ENCODE results near the gene SLAMF7. TPM values are rescaled to one million over a fixed set of nuclear protein-coding genes. Genes with fewer than 3 reads are reported as not detected.
"Not testable (repeated sequence)": the region's sequence is repeated elsewhere in the genome, so short reads cannot be mapped to it uniquely, and the experiment has no call there.

Gene SLAMF7
- total RNA-seq, 1 experiment from 2014 or later = 2.6 TPM

DNA sequence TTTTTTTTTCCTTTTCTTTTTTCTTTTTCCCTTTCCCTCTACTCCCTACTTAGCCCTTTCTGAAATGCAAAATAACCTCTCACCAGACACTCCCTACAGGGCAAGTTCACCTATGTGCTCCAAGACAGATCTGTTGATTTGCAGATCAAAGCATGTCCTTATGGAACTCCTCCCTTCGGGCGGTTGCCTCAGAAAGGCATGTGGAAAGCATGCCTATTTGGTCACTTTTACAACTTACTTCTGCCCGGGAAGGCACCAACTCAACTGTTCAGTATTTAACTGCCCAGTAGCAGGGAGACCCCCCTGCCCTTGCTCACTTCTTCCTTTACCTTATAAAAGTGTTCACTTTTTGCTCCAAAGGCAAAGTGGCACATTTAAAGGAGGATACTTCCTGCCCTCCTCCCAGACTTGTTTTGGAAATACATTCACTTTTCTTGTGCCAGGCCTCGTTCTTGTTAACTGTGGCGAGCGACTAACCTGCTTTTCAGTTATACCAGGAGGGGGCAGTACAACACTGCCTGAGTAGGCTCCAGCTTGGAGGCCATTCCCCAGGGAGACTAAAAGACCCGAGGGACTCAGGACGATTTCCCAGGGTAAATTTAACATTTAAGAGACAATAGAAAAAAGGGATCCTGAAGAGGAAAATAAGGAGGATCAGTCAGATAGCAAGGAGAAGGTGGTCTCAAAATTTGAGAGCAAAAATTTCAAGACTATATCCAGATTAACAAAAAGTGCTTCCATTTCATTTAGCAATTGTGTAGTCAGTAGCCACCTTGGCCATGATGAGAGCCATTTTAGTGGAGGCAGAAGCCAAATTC lies 12.3 kb upstream of the SLAMF7 start:
- TF ChIP-seq, protein P1, sequence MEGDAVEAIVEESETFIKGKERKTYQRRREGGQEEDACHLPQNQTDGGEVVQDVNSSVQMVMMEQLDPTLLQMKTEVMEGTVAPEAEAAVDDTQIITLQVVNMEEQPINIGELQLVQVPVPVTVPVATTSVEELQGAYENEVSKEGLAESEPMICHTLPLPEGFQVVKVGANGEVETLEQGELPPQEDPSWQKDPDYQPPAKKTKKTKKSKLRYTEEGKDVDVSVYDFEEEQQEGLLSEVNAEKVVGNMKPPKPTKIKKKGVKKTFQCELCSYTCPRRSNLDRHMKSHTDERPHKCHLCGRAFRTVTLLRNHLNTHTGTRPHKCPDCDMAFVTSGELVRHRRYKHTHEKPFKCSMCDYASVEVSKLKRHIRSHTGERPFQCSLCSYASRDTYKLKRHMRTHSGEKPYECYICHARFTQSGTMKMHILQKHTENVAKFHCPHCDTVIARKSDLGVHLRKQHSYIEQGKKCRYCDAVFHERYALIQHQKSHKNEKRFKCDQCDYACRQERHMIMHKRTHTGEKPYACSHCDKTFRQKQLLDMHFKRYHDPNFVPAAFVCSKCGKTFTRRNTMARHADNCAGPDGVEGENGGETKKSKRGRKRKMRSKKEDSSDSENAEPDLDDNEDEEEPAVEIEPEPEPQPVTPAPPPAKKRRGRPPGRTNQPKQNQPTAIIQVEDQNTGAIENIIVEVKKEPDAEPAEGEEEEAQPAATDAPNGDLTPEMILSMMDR (IDR thresholded peaks at IDR 0.05; ENCODE audit: unreplicated experiment) = peak; percentile 91
- DNase-seq = peak; percentile 78
- CTCF ChIA-PET = interaction anchor here (0.6 to 3.8 kb wide), 9 partner anchors 12 to 227 kb away, joined by 3 to 18 read pairs (median 4); partner anchors contain the start of genes ITLN2 and SLAMF7
- intact Hi-C loops (cut with micrococcal nuclease; ENCODE audit: unreplicated experiment) = loop anchor here (1.0 to 10.0 kb wide), 5 partner anchors 42 to 408 kb away; partner anchors contain the start of gene DEDD
- BruUV-seq (replicated peaks) = no TSS peak
- Mint-ChIP-seq H3K27me3 (ENCODE audit: unreplicated experiment) (peaks cover 16% of the 10 kb centered on the region), H3K36me3 (ENCODE audit: insufficient read depth, unreplicated experiment) (no peaks in the 10 kb centered on the region), H3K9me3 (ENCODE audit: low read depth, unreplicated experiment) (no peaks in the 10 kb centered on the region), H3K27ac (ENCODE audit: unreplicated experiment) (no peak overlapping the region), H3K4me3 (ENCODE audit: low read depth, unreplicated experiment) (no peak overlapping the region), H3K4me1 (ENCODE audit: low read depth, unreplicated experiment) (no peaks in the 10 kb centered on the region)

GRCh38 chr1:160727316-160727640 lies 11.8 kb upstream of the SLAMF7 start:
- Mint-ChIP-seq H3K27me3 (ENCODE audit: unreplicated experiment) (peaks cover 14% of the 10 kb centered on the region), H3K36me3 (ENCODE audit: insufficient read depth, unreplicated experiment) (no peaks in the 10 kb centered on the region), H3K9me3 (ENCODE audit: low read depth, unreplicated experiment) (no peaks in the 10 kb centered on the region), H3K27ac (ENCODE audit: unreplicated experiment) (no peak overlapping the region), H3K4me1 (ENCODE audit: low read depth, unreplicated experiment) (no peaks in the 10 kb centered on the region), H3K4me3 (ENCODE audit: low read depth, unreplicated experiment) (no peak overlapping the region)
- CTCF ChIA-PET = interaction anchor here (0.9 to 3.8 kb wide), 8 partner anchors 12 to 226 kb away, joined by 3 to 18 read pairs (median 5); partner anchors contain the start of genes ITLN2 and SLAMF7
- TF ChIP-seq, protein P1 (IDR thresholded peaks at IDR 0.05; ENCODE audit: unreplicated experiment) = no peak
- DNase-seq = no peak
- intact Hi-C loops (cut with micrococcal nuclease; ENCODE audit: unreplicated experiment) = loop anchor here (1.0 to 10.0 kb wide), 5 partner anchors 41 to 408 kb away; partner anchors contain the start of gene DEDD
- no TSS peak for BruUV-seq (replicated peaks)

GRCh38 chr1:160731564-160731963 lies 7.5 kb upstream of the SLAMF7 start:
- intact Hi-C loops (cut with micrococcal nuclease; ENCODE audit: unreplicated experiment); H3K4me1 Mint-ChIP-seq (ENCODE audit: low read depth, unreplicated experiment): not testable (repeated sequence)

DNA sequence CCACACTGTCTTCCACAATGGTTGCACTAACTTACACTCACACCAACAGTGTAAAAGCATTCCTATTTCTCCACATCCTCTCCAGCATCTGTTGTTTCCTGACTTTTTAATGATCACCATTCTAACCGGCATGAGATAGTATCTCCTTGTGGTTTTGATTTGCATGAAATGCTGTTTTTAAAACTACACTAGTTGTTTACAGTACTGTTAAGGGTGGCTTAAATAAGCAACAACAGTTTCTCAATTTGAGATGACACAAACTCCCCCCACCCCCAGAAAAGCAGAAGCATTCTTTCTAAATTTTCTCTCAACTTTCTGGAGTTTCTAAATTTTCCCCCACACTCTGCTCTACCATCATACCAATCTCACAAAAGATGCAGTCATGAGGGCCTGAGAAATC lies 7.1 kb upstream of the SLAMF7 start:
- intact Hi-C loops (cut with micrococcal nuclease; ENCODE audit: unreplicated experiment) = no loop called here
- TF ChIP-seq, protein P1 (IDR thresholded peaks at IDR 0.05; ENCODE audit: unreplicated experiment) = no peak
- H3K4me3 Mint-ChIP-seq (ENCODE audit: low read depth, unreplicated experiment) = no peak overlapping the region
- peaks cover 16% of the 10 kb centered on the region for H3K27me3 Mint-ChIP-seq (ENCODE audit: unreplicated experiment)
- no peaks in the 10 kb centered on the region for H3K36me3 Mint-ChIP-seq (ENCODE audit: insufficient read depth, unreplicated experiment)
- no peak for DNase-seq
- no peak overlapping the region for H3K27ac Mint-ChIP-seq (ENCODE audit: unreplicated experiment)
- CTCF ChIA-PET = no interaction called here
- H3K4me1 Mint-ChIP-seq (ENCODE audit: low read depth, unreplicated experiment) = no peaks in the 10 kb centered on the region
- H3K9me3 Mint-ChIP-seq (ENCODE audit: low read depth, unreplicated experiment) = peaks cover 5% of the 10 kb centered on the region
- no TSS peak for BruUV-seq (replicated peaks)

More at GRCh38 chr1:160731564-160731963, 7.5 kb upstream of the SLAMF7 start:
- H3K27ac Mint-ChIP-seq (ENCODE audit: unreplicated experiment); DNase-seq; H3K9me3 Mint-ChIP-seq (ENCODE audit: low read depth, unreplicated experiment); H3K4me3 Mint-ChIP-seq (ENCODE audit: low read depth, unreplicated experiment); BruUV-seq (replicated peaks); H3K36me3 Mint-ChIP-seq (ENCODE audit: insufficient read depth, unreplicated experiment); CTCF ChIA-PET: not testable (repeated sequence)
- peaks cover 16% of the 10 kb centered on the region for H3K27me3 Mint-ChIP-seq (ENCODE audit: unreplicated experiment)

DNA sequence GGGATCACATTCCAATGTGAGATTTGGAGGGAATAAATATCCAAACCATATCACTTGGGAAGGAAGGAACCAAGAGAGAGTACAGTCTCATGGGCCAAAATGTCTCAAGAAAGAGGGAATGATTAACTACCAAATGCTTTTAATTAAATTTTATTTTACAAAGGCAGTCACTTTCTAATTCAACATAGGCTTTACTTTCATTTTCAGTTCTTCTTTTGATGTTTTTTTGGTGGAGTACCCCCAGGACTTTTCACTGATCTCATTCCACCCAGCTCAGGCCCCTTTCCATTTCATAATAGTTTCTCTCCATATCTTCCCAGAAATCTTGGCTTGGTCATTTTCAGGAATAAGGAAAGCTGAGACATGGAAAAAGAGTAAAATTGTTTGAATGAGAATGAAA lies 5.1 kb upstream of the SLAMF7 start:
- TF ChIP-seq, protein P1 (IDR thresholded peaks at IDR 0.05; ENCODE audit: unreplicated experiment) = no peak
- intact Hi-C loops (cut with micrococcal nuclease; ENCODE audit: unreplicated experiment) = no loop called here
- Mint-ChIP-seq H3K27ac (ENCODE audit: unreplicated experiment) (no peak overlapping the region), H3K36me3 (ENCODE audit: insufficient read depth, unreplicated experiment) (no peaks in the 10 kb centered on the region), H3K4me1 (ENCODE audit: low read depth, unreplicated experiment) (peaks cover 8% of the 10 kb centered on the region), H3K9me3 (ENCODE audit: low read depth, unreplicated experiment) (peaks cover 5% of the 10 kb centered on the region), H3K4me3 (ENCODE audit: low read depth, unreplicated experiment) (no peak overlapping the region), H3K27me3 (ENCODE audit: unreplicated experiment) (peaks cover 16% of the 10 kb centered on the region)
- CTCF ChIA-PET = no interaction called here
- BruUV-seq (replicated peaks) = no TSS peak
- no peak for DNase-seq
